ENCODE data around the gene LGALSL.

Gene LGALSL

GRCh38 chr2:64466478-64467085 lies 12.6 kb downstream of the LGALSL start:
- peak in 1 of 2 experiments; percentile 71 for DNase-seq (ENCODE audit: low read depth in 1 of 2, low spot score in 1 of 2)
- in situ Hi-C loops (cut with HindIII; ENCODE audit: low pct_unique_long_range_greater_than_20kb, low sequenced_read_pairs): no loop called here
- no peak for TF ChIP-seq JUND (IDR thresholded peaks at IDR 0.05; ENCODE audit: low read depth)

- DNase-seq (ENCODE audit: low read depth in 1 of 2, low spot score in 1 of 2): no peak
- in situ Hi-C loops (cut with HindIII; ENCODE audit: low pct_unique_long_range_greater_than_20kb, low sequenced_read_pairs): no loop called here
- no peak for TF ChIP-seq JUND (IDR thresholded peaks at IDR 0.05; ENCODE audit: low read depth)
These were observed 13.3 kb downstream of the LGALSL start for GRCh38 chr2:64467096-64467843.

GRCh38 chr2:64469261-64469660 lies 15.3 kb downstream of the LGALSL start:
- DNase-seq (ENCODE audit: low read depth in 1 of 2, low spot score in 1 of 2): no peak
- in situ Hi-C loops (cut with HindIII; ENCODE audit: low pct_unique_long_range_greater_than_20kb, low sequenced_read_pairs): no loop called here
- no peak for TF ChIP-seq JUND (IDR thresholded peaks at IDR 0.05; ENCODE audit: low read depth)

- in situ Hi-C loops (cut with HindIII; ENCODE audit: low pct_unique_long_range_greater_than_20kb, low sequenced_read_pairs): no loop called here
- no peak for DNase-seq (ENCODE audit: low read depth in 1 of 2, low spot score in 1 of 2)
- TF ChIP-seq JUND (IDR thresholded peaks at IDR 0.05; ENCODE audit: low read depth): no peak
These were observed 16.1 kb downstream of the LGALSL start for GRCh38 chr2:64470071-64470470.

- no peak for TF ChIP-seq JUND (IDR thresholded peaks at IDR 0.05; ENCODE audit: low read depth)
- no peak for DNase-seq (ENCODE audit: low read depth in 1 of 2, low spot score in 1 of 2)
- in situ Hi-C loops (cut with HindIII; ENCODE audit: low pct_unique_long_range_greater_than_20kb, low sequenced_read_pairs): no loop called here
These were observed 16.9 kb downstream of the LGALSL start for GRCh38 chr2:64470766-64471295.

GRCh38 chr2:64471600-64471999 lies 17.6 kb downstream of the LGALSL start:
- no peak for TF ChIP-seq JUND (IDR thresholded peaks at IDR 0.05; ENCODE audit: low read depth)
- DNase-seq (ENCODE audit: low read depth in 1 of 2, low spot score in 1 of 2): no peak
- in situ Hi-C loops (cut with HindIII; ENCODE audit: low pct_unique_long_range_greater_than_20kb, low sequenced_read_pairs): no loop called here

- no peak for DNase-seq (ENCODE audit: low read depth in 1 of 2, low spot score in 1 of 2)
- in situ Hi-C loops (cut with HindIII; ENCODE audit: low pct_unique_long_range_greater_than_20kb, low sequenced_read_pairs): no loop called here
- no peak for TF ChIP-seq JUND (IDR thresholded peaks at IDR 0.05; ENCODE audit: low read depth)
These were observed 18.9 kb downstream of the LGALSL start for GRCh38 chr2:64472881-64473280.

GRCh38 chr2:64474121-64474571 lies 20.2 kb downstream of the LGALSL start:
- DNase-seq (ENCODE audit: low read depth in 1 of 2, low spot score in 1 of 2): no peak
- in situ Hi-C loops (cut with HindIII; ENCODE audit: low pct_unique_long_range_greater_than_20kb, low sequenced_read_pairs): no loop called here

GRCh38 chr2:64474636-64475035 lies 20.7 kb downstream of the LGALSL start:
- no peak for TF ChIP-seq JUND (IDR thresholded peaks at IDR 0.05; ENCODE audit: low read depth)
- no peak for DNase-seq (ENCODE audit: low read depth in 1 of 2, low spot score in 1 of 2)
- in situ Hi-C loops (cut with HindIII; ENCODE audit: low pct_unique_long_range_greater_than_20kb, low sequenced_read_pairs): no loop called here

More at GRCh38 chr2:64474121-64474571, 20.2 kb downstream of the LGALSL start:
- no peak for TF ChIP-seq JUND (IDR thresholded peaks at IDR 0.05; ENCODE audit: low read depth)

GRCh38 chr2:64477037-64477436 lies 23.1 kb downstream of the LGALSL start:
- DNase-seq (ENCODE audit: low read depth in 1 of 2, low spot score in 1 of 2): no peak
- in situ Hi-C loops (cut with HindIII; ENCODE audit: low pct_unique_long_range_greater_than_20kb, low sequenced_read_pairs): no loop called here
- no peak for TF ChIP-seq JUND (IDR thresholded peaks at IDR 0.05; ENCODE audit: low read depth)

- in situ Hi-C loops (cut with HindIII; ENCODE audit: low pct_unique_long_range_greater_than_20kb, low sequenced_read_pairs): no loop called here
- DNase-seq (ENCODE audit: low read depth in 1 of 2, low spot score in 1 of 2): no peak
- no peak for TF ChIP-seq JUND (IDR thresholded peaks at IDR 0.05; ENCODE audit: low read depth)
These were observed 24.0 kb downstream of the LGALSL start for GRCh38 chr2:64477979-64478378.

- in situ Hi-C loops (cut with HindIII; ENCODE audit: low pct_unique_long_range_greater_than_20kb, low sequenced_read_pairs): no loop called here
- no peak for DNase-seq (ENCODE audit: low read depth in 1 of 2, low spot score in 1 of 2)
- TF ChIP-seq JUND (IDR thresholded peaks at IDR 0.05; ENCODE audit: low read depth): no peak
These were observed 24.7 kb downstream of the LGALSL start for GRCh38 chr2:64478502-64479230.
